ENCODE data around the gene MMP17. TPM values are rescaled to one million over a fixed set of nuclear protein-coding genes. Genes with fewer than 3 reads are reported as not detected.
A peak's percentile ranks its signal among the peaks of the same experiment; 100 is the strongest.

MMP17 gene
- total RNA-seq, 1 experiment from 2014 or later = 0.61 TPM

DNA sequence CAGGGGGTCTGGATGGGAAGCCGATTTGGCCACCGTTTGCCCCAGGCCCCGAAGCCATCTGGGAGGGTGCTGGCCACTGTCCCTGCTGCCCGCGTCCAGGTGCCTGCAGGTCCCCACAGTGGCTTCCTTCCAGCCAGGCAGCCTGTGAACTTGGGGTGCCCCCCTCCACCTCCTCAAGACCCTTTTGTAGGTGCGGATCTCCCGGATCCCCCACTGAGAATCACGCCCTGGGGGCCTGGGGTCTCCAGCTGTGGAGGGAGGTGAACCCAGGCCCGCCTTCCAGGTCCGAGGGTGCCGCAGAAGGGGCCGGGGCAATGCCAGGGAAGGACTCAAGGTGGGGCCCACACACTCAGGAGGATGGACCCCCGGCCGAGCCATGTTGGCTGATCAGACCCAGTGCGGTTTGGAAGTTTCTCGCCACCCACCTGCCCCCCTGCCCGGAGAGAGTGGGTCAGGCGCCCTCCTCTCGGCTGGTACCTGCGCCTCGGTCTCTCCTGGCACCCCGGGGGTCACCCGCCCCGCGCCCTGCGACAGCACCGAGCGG is 1.7 kb downstream of the MMP17 start:
- Mint-ChIP-seq H3K36me3 (ENCODE audit: insufficient read depth, unreplicated experiment) (peaks cover 18% of the 10 kb centered on the region), H3K27me3 (ENCODE audit: unreplicated experiment) (peaks cover 84% of the 10 kb centered on the region), H3K9me3 (ENCODE audit: low read depth, unreplicated experiment) (no peaks in the 10 kb centered on the region), H3K4me1 (ENCODE audit: low read depth, unreplicated experiment) (peaks cover 20% of the 10 kb centered on the region), H3K4me3 (ENCODE audit: low read depth, unreplicated experiment) (peak overlapping the region; percentile 64), H3K27ac (ENCODE audit: unreplicated experiment) (no peak overlapping the region)
- CTCF ChIA-PET = interaction anchor here (1.0 to 1.5 kb wide), 4 partner anchors 22 to 725 kb away, joined by 3 to 8 read pairs (median 4); no protein-coding TSS in a partner anchor
- intact Hi-C loops (cut with micrococcal nuclease; ENCODE audit: unreplicated experiment) = loop anchor here (10.0 kb wide), 2 partner anchors 225 to 725 kb away; no protein-coding TSS in a partner anchor
- DNase-seq = no peak
- peak; percentile 11 for TF ChIP-seq CTCF (IDR thresholded peaks at IDR 0.05; ENCODE audit: unreplicated experiment)
- no TSS peak for BruUV-seq (replicated peaks)

DNA sequence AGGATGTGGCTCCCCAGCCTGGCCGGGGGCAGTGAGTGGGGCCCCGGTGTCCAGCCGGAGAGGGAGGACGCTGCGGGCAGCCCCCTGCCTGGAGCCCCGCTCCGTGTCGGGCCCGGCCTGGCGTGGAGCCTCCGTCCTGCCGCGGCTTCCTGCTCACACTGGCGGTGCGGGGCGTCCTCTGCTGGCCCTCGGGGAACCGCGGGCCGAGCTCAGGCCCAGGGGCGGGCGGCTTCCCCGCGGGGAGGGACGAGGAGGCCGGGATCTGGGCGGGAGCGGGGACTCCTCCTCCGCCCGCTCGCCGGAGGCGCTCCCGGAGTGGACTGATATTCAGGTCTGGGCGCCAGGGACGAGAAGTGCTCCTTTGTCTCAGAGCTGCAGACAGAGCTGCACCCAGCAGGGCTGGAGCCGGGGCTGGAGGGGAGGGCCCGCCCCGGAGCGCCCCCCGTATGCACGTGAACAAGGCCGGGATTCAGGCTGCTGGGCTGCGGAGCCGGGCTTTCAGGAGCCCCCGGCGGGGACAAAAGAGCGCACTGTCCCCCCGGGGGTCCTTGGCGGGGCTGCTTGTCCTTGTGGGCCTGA is 2.2 kb downstream of the MMP17 start:
- Mint-ChIP-seq H3K27me3 (ENCODE audit: unreplicated experiment) (peaks cover 84% of the 10 kb centered on the region), H3K4me1 (ENCODE audit: low read depth, unreplicated experiment) (peaks cover 26% of the 10 kb centered on the region), H3K36me3 (ENCODE audit: insufficient read depth, unreplicated experiment) (peaks cover 23% of the 10 kb centered on the region), H3K27ac (ENCODE audit: unreplicated experiment) (no peak overlapping the region), H3K9me3 (ENCODE audit: low read depth, unreplicated experiment) (no peaks in the 10 kb centered on the region), H3K4me3 (ENCODE audit: low read depth, unreplicated experiment) (peak overlapping the region; percentile 68)
- TF ChIP-seq CTCF (IDR thresholded peaks at IDR 0.05; ENCODE audit: unreplicated experiment) = peak; percentile 22
- CTCF ChIA-PET = interaction anchor here (0.7 to 1.5 kb wide), 5 partner anchors 21 to 726 kb away, joined by 3 to 8 read pairs (median 4); no protein-coding TSS in a partner anchor
- peak; percentile 83 for DNase-seq
- intact Hi-C loops (cut with micrococcal nuclease; ENCODE audit: unreplicated experiment) = loop anchor here (10.0 kb wide), 1 partner anchor 726 kb away; no protein-coding TSS in a partner anchor
- no TSS peak for BruUV-seq (replicated peaks)

DNA sequence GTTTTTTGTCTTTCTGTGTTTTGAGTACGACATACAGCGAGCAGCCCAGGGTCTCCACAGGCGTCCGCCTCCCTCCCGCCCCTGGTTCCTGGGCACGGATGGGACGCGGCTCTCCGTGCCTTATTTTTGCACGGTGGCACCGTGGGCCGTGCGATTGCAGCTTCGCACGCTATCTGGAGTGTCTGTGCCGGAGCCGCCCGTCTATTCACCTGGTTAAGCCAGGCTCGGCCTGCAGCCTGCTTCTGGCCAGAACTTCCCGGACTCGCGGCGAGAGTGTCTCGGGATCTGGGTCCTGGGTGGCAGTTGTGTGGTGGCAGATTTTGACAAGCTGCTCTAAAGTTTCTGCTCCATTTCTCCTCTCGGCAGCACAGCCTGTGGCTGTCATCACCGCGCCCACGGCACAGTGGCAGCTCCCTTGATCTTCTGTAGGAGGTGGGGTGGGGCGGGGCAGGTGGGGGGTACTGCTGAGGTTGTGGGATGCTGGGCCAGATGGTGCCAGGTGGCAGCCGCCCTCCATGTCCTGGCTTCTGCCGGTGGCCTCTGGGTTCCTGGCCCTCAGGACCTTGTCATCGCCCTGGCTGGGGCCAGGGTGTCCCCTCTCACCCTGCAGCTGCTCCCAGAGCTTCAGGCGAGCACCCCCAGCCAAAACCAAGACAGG is 2.9 kb downstream of the MMP17 start:
- CTCF ChIA-PET = interaction anchor here (0.7 to 1.5 kb wide), 5 partner anchors 20 to 726 kb away, joined by 3 to 8 read pairs (median 4); no protein-coding TSS in a partner anchor
- Mint-ChIP-seq H3K4me3 (ENCODE audit: low read depth, unreplicated experiment) (peak overlapping the region; percentile 68), H3K27me3 (ENCODE audit: unreplicated experiment) (peaks cover 84% of the 10 kb centered on the region), H3K9me3 (ENCODE audit: low read depth, unreplicated experiment) (no peaks in the 10 kb centered on the region), H3K36me3 (ENCODE audit: insufficient read depth, unreplicated experiment) (peaks cover 27% of the 10 kb centered on the region), H3K4me1 (ENCODE audit: low read depth, unreplicated experiment) (peaks cover 29% of the 10 kb centered on the region), H3K27ac (ENCODE audit: unreplicated experiment) (no peak overlapping the region)
- intact Hi-C loops (cut with micrococcal nuclease; ENCODE audit: unreplicated experiment) = loop anchor here (10.0 kb wide), 1 partner anchor 726 kb away; no protein-coding TSS in a partner anchor
- BruUV-seq (replicated peaks) = no TSS peak
- no peak for TF ChIP-seq CTCF (IDR thresholded peaks at IDR 0.05; ENCODE audit: unreplicated experiment)
- no peak for DNase-seq

- BruUV-seq (replicated peaks) = no TSS peak
- no peak for TF ChIP-seq CTCF (IDR thresholded peaks at IDR 0.05; ENCODE audit: unreplicated experiment)
- intact Hi-C loops (cut with micrococcal nuclease; ENCODE audit: unreplicated experiment) = loop anchor here (10.0 kb wide), 1 partner anchor 727 kb away; no protein-coding TSS in a partner anchor
- Mint-ChIP-seq H3K36me3 (ENCODE audit: insufficient read depth, unreplicated experiment) (peaks cover 27% of the 10 kb centered on the region), H3K4me3 (ENCODE audit: low read depth, unreplicated experiment) (peak overlapping the region; percentile 68), H3K9me3 (ENCODE audit: low read depth, unreplicated experiment) (no peaks in the 10 kb centered on the region), H3K27ac (ENCODE audit: unreplicated experiment) (no peak overlapping the region), H3K27me3 (ENCODE audit: unreplicated experiment) (peaks cover 80% of the 10 kb centered on the region), H3K4me1 (ENCODE audit: low read depth, unreplicated experiment) (peaks cover 29% of the 10 kb centered on the region)
- CTCF ChIA-PET = no interaction called here
- DNase-seq = no peak
Measured at GRCh38 chr12:131831635-131832041, 3.4 kb downstream of the MMP17 start.

Measured in Calu3 (cell line).